Measurements from ENCODE around the gene RPGR. TPM values are rescaled to one million over a fixed set of nuclear protein-coding genes. Genes with fewer than 3 reads are reported as not detected.
A peak's percentile ranks its signal among the peaks of the same experiment; 100 is the strongest.

RPGR gene
- total and polyA plus RNA-seq, 9 of the 15 experiments (the other 6 are each of a cell fraction or from before 2014, with no cell fraction given) = 2.1 to 7.9 (median 5.7) TPM

DNA sequence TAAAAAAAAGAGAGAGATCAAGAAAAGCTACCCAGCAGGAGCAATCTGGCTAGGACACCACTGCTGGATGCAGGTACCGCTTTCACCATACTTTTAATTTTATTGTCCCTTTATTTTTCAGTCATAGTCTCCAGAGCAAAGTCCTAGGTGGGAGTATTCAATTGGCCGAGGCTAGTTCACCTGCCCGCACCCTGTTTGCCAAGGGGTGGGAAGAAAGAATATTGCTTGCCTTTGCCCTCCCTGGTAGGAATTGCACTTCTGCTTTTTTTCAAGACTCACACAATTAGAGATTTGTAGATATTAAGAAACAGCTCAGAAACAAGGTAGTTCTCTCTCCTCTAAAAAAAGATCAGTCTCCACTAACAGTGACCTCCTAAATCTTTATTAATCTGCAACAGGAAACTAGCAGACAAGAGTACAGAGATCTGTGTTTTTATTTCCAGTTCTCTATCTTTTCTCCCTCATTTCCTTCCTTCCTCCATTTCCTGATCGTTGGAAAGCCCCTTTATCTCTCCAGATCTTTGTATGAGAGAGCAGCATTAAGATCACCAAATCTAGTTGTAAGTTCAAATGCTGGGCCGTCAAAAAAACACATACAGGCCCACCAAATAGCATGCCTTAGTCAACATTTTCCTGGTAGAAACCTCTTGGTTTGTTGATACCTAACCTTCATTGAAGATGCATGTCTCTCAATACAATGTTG, 9.4 kb upstream of the RPGR start:
- H3K9me1 ChIP-seq (ENCODE audit: control insufficient read depth, insufficient read depth, low read length) = no peaks in the 10 kb centered on the region
- H3K4me1 ChIP-seq (replicated peaks in 1 of 2; ENCODE audit: control insufficient read depth in 2 of 2, insufficient read depth in 2 of 2, low read length in 2 of 2) = no peaks in the 10 kb centered on the region
- no peak for DNase-seq (ENCODE audit: extremely low read depth in 1 of 4, low spot score in 3 of 4)
- ATAC-seq = no peak
- no peaks in the 10 kb centered on the region for H3K79me2 ChIP-seq (ENCODE audit: control insufficient read depth, insufficient read depth, low read length)
- no peak overlapping the region for H2AFZ ChIP-seq (ENCODE audit: low read depth, low read length)
- ChIA-PET CTCF (ENCODE audit: low intra/inter-chr PET ratio) (no interaction called here), POLR2A (no interaction called here)
- H3K4me2 ChIP-seq (ENCODE audit: insufficient read depth, low read length) = no peak overlapping the region
- no peaks in the 10 kb centered on the region for H3K36me3 ChIP-seq (ENCODE audit: control insufficient read depth, insufficient read depth, low read length)
- no peak for FAIRE-seq
- in situ Hi-C loops (cut with MboI) = no loop called here
- H3K9me3 ChIP-seq (replicated peaks; ENCODE audit: control insufficient read depth, insufficient read depth, low read depth, low read length) = no peaks in the 10 kb centered on the region
- no TSS peak for BruUV-seq (replicated peaks)
- no peak overlapping the region for H3K4me3 ChIP-seq
- no peaks in the 10 kb centered on the region for H4K20me1 ChIP-seq (replicated peaks; ENCODE audit: control insufficient read depth, insufficient read depth, low read length)
- peak; percentile 61 for TF ChIP-seq SPI1 (IDR thresholded peaks at IDR 0.05; ENCODE audit: borderline replicate concordance, low read depth, low read length)
- TF ChIP-seq, protein P1, sequence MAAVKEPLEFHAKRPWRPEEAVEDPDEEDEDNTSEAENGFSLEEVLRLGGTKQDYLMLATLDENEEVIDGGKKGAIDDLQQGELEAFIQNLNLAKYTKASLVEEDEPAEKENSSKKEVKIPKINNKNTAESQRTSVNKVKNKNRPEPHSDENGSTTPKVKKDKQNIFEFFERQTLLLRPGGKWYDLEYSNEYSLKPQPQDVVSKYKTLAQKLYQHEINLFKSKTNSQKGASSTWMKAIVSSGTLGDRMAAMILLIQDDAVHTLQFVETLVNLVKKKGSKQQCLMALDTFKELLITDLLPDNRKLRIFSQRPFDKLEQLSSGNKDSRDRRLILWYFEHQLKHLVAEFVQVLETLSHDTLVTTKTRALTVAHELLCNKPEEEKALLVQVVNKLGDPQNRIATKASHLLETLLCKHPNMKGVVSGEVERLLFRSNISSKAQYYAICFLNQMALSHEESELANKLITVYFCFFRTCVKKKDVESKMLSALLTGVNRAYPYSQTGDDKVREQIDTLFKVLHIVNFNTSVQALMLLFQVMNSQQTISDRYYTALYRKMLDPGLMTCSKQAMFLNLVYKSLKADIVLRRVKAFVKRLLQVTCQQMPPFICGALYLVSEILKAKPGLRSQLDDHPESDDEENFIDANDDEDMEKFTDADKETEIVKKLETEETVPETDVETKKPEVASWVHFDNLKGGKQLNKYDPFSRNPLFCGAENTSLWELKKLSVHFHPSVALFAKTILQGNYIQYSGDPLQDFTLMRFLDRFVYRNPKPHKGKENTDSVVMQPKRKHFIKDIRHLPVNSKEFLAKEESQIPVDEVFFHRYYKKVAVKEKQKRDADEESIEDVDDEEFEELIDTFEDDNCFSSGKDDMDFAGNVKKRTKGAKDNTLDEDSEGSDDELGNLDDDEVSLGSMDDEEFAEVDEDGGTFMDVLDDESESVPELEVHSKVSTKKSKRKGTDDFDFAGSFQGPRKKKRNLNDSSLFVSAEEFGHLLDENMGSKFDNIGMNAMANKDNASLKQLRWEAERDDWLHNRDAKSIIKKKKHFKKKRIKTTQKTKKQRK (IDR thresholded peaks at IDR 0.05; ENCODE audit: borderline replicate concordance, low read depth, low read length) = no peak
- whole genome bisulfite sequencing (ENCODE audit: insufficient coverage, low coverage, missing lambda C conversion rate) = 0% methylated on average over 4 of the region's 5 CpGs
- intact Hi-C loops (cut with micrococcal nuclease) = no loop called here
- H3K27me3 ChIP-seq (ENCODE audit: control insufficient read depth in 2 of 2, insufficient read depth in 2 of 2, low read length in 2 of 2) = no peaks in the 10 kb centered on the region; a peak in 1 of 5 replicates
- no peak overlapping the region for H3K9ac ChIP-seq (ENCODE audit: insufficient read depth in 1 of 2, low read depth in 2 of 2, low read length in 2 of 2)
- no peak overlapping the region for H3K27ac ChIP-seq (ENCODE audit: extremely low read depth, low read depth, low read length)
